Thyroid gland (tissue), 4 donors: ENCODE data around the gene LMX1B. TPM values are rescaled to one million over a fixed set of nuclear protein-coding genes. Genes with fewer than 3 reads are reported as not detected.
"Not testable (repeated sequence)": the region's sequence is repeated elsewhere in the genome, so short reads cannot be mapped to it uniquely, and the experiment has no call there.

ENCODE experiments used
- DNase-seq, 2 donors: peaks; one replicate each; pipeline ENCODE4 v3.0.0-alpha.2; 2019
- H3K27ac ChIP-seq, 3 donors: fragments of 200-600 bp; sonication (generic); 1 replicate in 2 of 3; 2 replicates in 1 of 3; pipeline ENCODE4 v1.5.1; 2016 to 2019; ENCODE audit warnings: mild to moderate bottlenecking in 1 of 3, moderate library complexity in 1 of 3
- H3K27me3 ChIP-seq: fragments of 200-600 bp; sonication (generic); one replicate; pipeline ENCODE4 v1.5.1; 2019
- H3K36me3 ChIP-seq, 2 donors: fragments of 200-600 bp; sonication (generic); one replicate each; pipeline ENCODE4 v1.5.1; 2016 to 2019
- H3K4me1 ChIP-seq, 2 donors: fragments of 200-600 bp; sonication (generic); one replicate each; pipeline ENCODE4 v1.5.1; 2017 to 2019
- H3K4me3 ChIP-seq, 3 donors: fragments of 200-600 bp; sonication (generic); replicated peaks in 1 of 3; 1 replicate in 2 of 3; 2 replicates in 1 of 3; pipeline ENCODE4 v1.5.1; 2016; ENCODE audit warnings: mild to moderate bottlenecking in 1 of 3
- H3K9me3 ChIP-seq: fragments of 200-600 bp; sonication (generic); one replicate; pipeline ENCODE4 v1.5.1; 2017
- POLR2A ChIP-seq, 2 donors: fragments of 450-650 bp; IDR thresholded peaks; one replicate each; pipeline ENCODE4 v1.6.1; 2017; ENCODE audit warnings: antibody characterized with exemption in 2 of 2, mild to moderate bottlenecking in 2 of 2, moderate library complexity in 1 of 2
- WGBS, 2 donors: methylation state at CpG; one replicate each; pipeline ENCODE4 v1.1.5; 2017; 5-methylcytosine and 5-hydroxymethylcytosine counted together
- intact Hi-C: fragments of 100-400 bp; cut with DNase I; formaldehyde crosslinking; loops from one replicate; pipeline ENCODE4 v1.15.1; 2023
- total RNA-seq, 4 donors: library from RNA; depleted of rRNA; stranded (reverse); fragments of >200 nt; gene quantifications; one replicate each; pipeline ENCODE4 v1.2.3, GENCODE V29; 2016
- TF ChIP-seq, protein P1 (sequence below), 6 experiments: fragments of 200-600 bp in 3 of 6; fragments of 450-650 bp in 3 of 6; sonication (generic) in 3 of 6; IDR thresholded peaks; one replicate each; pipeline ENCODE4 v1.5.1; 2016 to 2019; ENCODE audit warnings: antibody characterized with exemption in 6 of 6, mild to moderate bottlenecking in 2 of 6, inconsistent platforms in 1 of 6, moderate library complexity in 1 of 6

LMX1B gene
- total RNA-seq, result 1 to 10 TPM in 3 of 4 donors, under 1 TPM in 1; 0.68 to 5.5 (median 1.7) TPM

DNA sequence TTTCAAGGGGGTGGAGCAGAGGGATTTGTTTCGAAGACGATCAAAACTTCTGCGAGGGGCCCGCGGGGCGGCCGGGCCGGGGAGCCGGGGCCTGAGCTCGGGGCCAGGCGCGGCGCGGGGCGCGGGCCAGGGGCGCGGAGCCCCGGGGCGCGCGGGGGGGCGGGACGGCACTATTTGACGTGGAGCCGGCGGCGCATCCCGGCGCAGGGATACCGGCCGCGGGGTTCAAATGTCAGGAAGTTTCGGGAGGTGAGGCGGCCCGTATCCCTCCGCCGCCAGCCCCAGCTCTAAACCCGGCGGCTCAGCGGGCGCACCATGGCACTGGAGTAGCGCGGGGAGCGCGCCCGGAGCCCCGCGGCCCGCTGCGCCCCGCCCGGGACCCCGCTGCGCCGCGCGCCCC, at the start of gene LMX1B:
Gene LMX1B (plus strand): TSS at position 278 of the 400 bp plus-strand sequence. CDS start 522 bp downstream, outside the sequence.
- DNase-seq, result peak; percentile 21 to 36
- WGBS, 2 donors, result 5% methylated on average over 4 to 9 of the region's 58 CpGs
- H3K4me1 ChIP-seq, result peaks cover 13 to 51% of the 10 kb centered on the region in 2 donors
- H3K27me3 ChIP-seq, result no peaks in the 10 kb centered on the region
- no peaks in the 10 kb centered on the region for H3K9me3 ChIP-seq
- H3K4me3 ChIP-seq, result peak within 1 kb of the TSS in 2 of 3 donors; percentile 20 to 45
- H3K27ac ChIP-seq, result peak within 1 kb of the TSS in 1 of 3 donors; percentile 47
- TF ChIP-seq, protein P1, sequence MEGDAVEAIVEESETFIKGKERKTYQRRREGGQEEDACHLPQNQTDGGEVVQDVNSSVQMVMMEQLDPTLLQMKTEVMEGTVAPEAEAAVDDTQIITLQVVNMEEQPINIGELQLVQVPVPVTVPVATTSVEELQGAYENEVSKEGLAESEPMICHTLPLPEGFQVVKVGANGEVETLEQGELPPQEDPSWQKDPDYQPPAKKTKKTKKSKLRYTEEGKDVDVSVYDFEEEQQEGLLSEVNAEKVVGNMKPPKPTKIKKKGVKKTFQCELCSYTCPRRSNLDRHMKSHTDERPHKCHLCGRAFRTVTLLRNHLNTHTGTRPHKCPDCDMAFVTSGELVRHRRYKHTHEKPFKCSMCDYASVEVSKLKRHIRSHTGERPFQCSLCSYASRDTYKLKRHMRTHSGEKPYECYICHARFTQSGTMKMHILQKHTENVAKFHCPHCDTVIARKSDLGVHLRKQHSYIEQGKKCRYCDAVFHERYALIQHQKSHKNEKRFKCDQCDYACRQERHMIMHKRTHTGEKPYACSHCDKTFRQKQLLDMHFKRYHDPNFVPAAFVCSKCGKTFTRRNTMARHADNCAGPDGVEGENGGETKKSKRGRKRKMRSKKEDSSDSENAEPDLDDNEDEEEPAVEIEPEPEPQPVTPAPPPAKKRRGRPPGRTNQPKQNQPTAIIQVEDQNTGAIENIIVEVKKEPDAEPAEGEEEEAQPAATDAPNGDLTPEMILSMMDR (IDR thresholded peaks at IDR 0.05), result no peak
- TF ChIP-seq POLR2A (IDR thresholded peaks at IDR 0.05), result no peak
- intact Hi-C loops, result loop anchor here (5.0 to 10.0 kb wide), 2 partner anchors 79 to 171 kb away; no protein-coding TSS in a partner anchor
- no peaks in the 10 kb centered on the region for H3K36me3 ChIP-seq

DNA sequence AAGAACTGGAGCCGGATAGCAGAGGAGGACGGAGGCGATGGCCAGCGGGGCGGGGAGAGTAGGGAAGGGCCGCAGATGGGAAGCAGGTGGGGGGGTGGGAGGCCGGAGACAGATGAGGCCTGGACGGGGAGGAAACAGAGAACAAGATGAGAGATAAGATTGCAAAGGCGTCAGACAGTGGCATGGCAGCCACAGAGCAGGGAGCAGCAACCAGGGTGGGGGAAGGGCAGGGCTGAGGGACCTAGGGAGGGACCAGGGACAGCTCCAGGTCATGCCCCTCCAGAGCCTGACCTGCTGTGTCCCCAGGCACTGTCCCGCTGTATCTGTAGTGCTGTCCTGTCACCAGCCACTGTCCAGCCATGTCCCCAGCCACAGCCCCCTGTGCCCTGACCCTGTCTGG, 49.6 kb upstream of the LMX1B start:
- no peaks in the 10 kb centered on the region for H3K27me3 ChIP-seq
- no peak overlapping the region for H3K27ac ChIP-seq
- no peaks in the 10 kb centered on the region for H3K9me3 ChIP-seq
- no peaks in the 10 kb centered on the region for H3K4me1 ChIP-seq
- intact Hi-C loops, result no loop called here
- WGBS, 2 donors, result 49 to 50% methylated on average over 10 of the region's 10 CpGs
- TF ChIP-seq POLR2A (IDR thresholded peaks at IDR 0.05), result no peak
- H3K36me3 ChIP-seq, result no peaks in the 10 kb centered on the region
- no peak overlapping the region for H3K4me3 ChIP-seq
- DNase-seq, result no peak

DNA sequence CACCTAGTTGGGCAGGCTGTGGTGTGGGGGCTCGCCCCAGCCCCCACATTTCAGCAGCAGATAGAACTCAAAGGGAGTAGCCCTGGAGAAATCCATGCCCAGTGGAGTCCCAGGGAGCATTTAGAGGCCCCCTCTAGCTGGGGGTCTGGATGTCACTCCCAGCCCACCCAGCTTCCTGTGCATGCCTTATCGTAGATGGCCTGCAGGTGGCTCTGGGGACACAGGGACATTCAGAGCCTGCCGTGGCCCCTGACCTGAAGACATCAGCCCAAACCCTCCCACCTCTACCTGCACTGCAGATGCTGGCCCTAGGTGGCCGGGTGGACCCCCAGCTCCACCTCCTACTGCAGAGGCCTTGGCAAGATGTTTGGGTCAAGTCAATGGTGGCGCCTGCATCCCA, 49.0 kb upstream of the LMX1B start:
- no peaks in the 10 kb centered on the region for H3K9me3 ChIP-seq
- DNase-seq, result no peak
- no peaks in the 10 kb centered on the region for H3K4me1 ChIP-seq
- TF ChIP-seq, protein P1 (IDR thresholded peaks at IDR 0.05), result no peak
- TF ChIP-seq POLR2A (IDR thresholded peaks at IDR 0.05), result no peak
- H3K27ac ChIP-seq, result no peak overlapping the region
- no peaks in the 10 kb centered on the region for H3K27me3 ChIP-seq
- intact Hi-C loops, result no loop called here
- no peaks in the 10 kb centered on the region for H3K36me3 ChIP-seq
- WGBS, 2 donors, result 59% methylated on average over 4 of the region's 5 CpGs; no CpG with 5 or more reads in 1 of the 2 donors
- no peak overlapping the region for H3K4me3 ChIP-seq

DNA sequence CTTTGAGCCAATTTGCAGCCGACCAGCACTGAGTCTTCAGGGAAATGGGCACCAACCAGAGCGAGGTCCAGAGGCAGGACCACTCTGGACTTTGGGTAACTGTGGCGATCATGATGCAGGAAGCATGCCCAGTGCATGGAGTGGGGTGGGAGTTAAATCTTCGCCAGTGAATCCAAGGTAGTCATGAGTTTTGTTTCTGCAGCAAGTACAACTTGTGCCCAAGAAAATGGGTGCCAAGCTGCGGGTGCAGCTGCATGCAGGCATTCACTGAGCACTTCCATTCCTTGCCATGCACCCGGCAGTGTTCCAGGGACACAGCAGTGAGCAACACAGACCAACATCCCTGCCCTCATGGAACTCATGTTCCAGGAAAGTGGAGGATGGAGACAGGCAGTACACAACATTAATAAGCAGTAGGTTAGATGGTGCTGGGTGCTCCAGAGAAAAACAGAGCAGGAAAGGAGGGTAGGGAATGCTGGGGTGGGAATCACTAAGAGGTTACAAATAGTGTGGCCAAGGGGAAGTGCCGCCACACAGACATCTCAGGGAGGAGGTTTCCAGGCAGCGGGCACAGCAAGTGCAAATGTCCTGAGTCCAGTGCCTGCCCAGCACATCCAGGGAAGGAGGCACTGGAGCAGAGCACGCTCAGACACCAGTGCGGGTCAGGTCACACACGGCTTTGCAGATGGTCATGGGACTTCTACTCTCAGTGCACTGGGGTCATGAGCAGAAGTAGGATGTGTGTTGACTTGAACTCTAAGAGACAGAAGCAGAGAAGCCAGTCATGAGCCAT, 48.2 kb upstream of the LMX1B start:
- no peaks in the 10 kb centered on the region for H3K9me3 ChIP-seq
- no peaks in the 10 kb centered on the region for H3K27me3 ChIP-seq
- intact Hi-C loops, result no loop called here
- 89 to 90% methylated on average over 11 of the region's 11 CpGs for WGBS, 2 donors
- H3K4me3 ChIP-seq, result no peak overlapping the region
- H3K27ac ChIP-seq, result no peak overlapping the region
- TF ChIP-seq POLR2A (IDR thresholded peaks at IDR 0.05), result no peak
- no peaks in the 10 kb centered on the region for H3K4me1 ChIP-seq
- DNase-seq, result no peak
- H3K36me3 ChIP-seq, result no peaks in the 10 kb centered on the region

DNA sequence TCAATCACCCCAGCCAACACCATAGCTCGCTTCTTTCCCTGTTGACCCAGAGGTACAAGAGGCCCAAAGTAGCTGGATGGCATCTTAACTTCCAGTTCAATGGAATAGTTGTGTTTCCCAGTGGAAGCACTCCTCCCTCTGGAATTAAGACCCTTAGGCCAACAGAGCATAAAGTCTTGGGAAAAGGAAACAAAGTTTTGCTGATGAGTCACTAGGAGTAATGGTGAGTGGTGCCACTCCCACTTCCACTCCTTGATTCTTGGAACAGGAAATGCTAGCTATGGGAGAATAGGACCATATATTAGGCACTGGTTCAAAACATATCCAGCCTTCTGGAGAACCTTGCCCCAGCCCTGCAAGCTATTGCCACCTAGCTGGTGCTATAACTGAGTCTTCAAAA, 44.7 kb upstream of the LMX1B start:
- Histone ChIP-seq H3K4me1 (no peaks in the 10 kb centered on the region), H3K9me3 (no peaks in the 10 kb centered on the region), H3K27ac (no peak overlapping the region), H3K4me3 (no peak overlapping the region), H3K36me3 (no peaks in the 10 kb centered on the region), H3K27me3 (no peaks in the 10 kb centered on the region)
- TF ChIP-seq POLR2A (IDR thresholded peaks at IDR 0.05), result no peak
- TF ChIP-seq, protein P1 (IDR thresholded peaks at IDR 0.05), result no peak
- intact Hi-C loops, result no loop called here
- 95 to 100% methylated on average over 1 of the region's 1 CpG for WGBS, 2 donors
- no peak for DNase-seq

DNA sequence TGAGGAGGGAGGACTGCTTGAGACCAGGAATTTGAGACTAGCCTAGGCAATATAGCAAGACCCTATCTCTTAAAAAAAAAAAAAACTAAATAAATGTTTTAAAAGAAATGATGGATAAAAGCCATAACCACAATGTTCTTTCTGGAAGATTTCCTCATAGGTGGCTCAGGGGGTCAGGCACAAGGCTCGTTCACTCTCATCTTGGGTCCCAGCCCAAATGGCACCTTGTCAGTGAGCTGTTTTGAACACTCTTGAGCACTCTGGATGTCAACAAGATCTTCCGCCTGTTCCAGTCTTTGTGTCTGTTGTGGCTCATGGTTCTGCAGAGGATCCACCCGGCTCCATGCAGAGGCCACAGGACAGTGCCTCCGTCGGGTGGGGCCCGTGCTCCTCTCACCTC, 35.7 kb upstream of the LMX1B start:
- Histone ChIP-seq H3K27me3 (no peaks in the 10 kb centered on the region), H3K4me3 (no peak overlapping the region), H3K36me3 (no peaks in the 10 kb centered on the region), H3K9me3 (no peaks in the 10 kb centered on the region), H3K27ac (no peak overlapping the region), H3K4me1 (peaks cover 0 to 17% of the 10 kb centered on the region in 2 donors)
- intact Hi-C loops, result no loop called here
- TF ChIP-seq POLR2A (IDR thresholded peaks at IDR 0.05), result no peak
- TF ChIP-seq, protein P1 (IDR thresholded peaks at IDR 0.05), result no peak
- no peak for DNase-seq
- 66 to 73% methylated on average over 6 of the region's 6 CpGs for WGBS, 2 donors

DNA sequence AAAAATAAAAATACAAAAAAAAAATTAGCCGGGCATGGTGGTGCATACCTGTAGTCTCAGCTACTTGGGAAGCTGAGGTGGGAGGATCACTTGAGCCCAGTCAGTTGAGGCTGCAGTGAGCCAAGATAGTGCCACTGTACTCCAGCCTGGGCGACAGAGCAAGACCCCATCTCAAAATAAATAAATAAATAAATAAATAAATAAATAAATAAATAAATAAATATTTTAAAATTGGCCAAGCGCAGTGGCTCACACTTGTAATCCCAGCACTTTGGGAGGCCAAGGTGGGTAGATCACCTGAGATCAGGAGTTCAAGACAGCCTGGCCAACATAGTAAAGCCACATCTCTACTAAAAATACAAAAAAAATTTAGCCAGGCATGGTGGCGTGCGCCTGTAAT, 33.4 kb upstream of the LMX1B start:
- H3K4me1 ChIP-seq, result peaks cover 8 to 24% of the 10 kb centered on the region in 2 donors
- intact Hi-C loops, H3K36me3 ChIP-seq, H3K27me3 ChIP-seq, H3K4me3 ChIP-seq, H3K9me3 ChIP-seq, DNase-seq, H3K27ac ChIP-seq: not testable (repeated sequence)
- WGBS, 2 donors, result 86 to 87% methylated on average over 5 of the region's 5 CpGs
